DND-41 (cell line): ENCODE results near the gene C5AR2.

Experiments
- ATAC-seq: fragments of 200-7000 bp; cut with Tn5 transposase; 3 replicates; pipeline ENCODE4 v1.9.1; 2021; ENCODE audit warnings: low read depth; ENCODE audit not compliant: insufficient read depth
- DNase-seq: peaks from one replicate; pipeline ENCODE4 v3.0.0-alpha.2; 2020
- H2AFZ ChIP-seq: 2 replicates; pipeline ENCODE4 v1.6.0; 2012; ENCODE audit warnings: low read depth, low read length
- H3K27ac ChIP-seq: 2 replicates; pipeline ENCODE4 v1.5.1; 2012; ENCODE audit warnings: low read length, inconsistent platforms
- H3K27me3 ChIP-seq: fragments of 200-600 bp; sonication (generic); 2 replicates; pipeline ENCODE4 v1.6.0; 2012; ENCODE audit warnings: low read length, mild to moderate bottlenecking, inconsistent platforms; ENCODE audit not compliant: insufficient read depth, poor library complexity
- H3K36me3 ChIP-seq: 2 replicates; pipeline ENCODE4 v1.5.1; 2012; ENCODE audit warnings: low read length, inconsistent platforms; ENCODE audit not compliant: insufficient read depth
- H3K4me1 ChIP-seq: 2 replicates; pipeline ENCODE4 v1.5.1; 2012; ENCODE audit warnings: mild to moderate bottlenecking, low read length; ENCODE audit not compliant: insufficient read depth
- H3K4me2 ChIP-seq: 2 replicates; pipeline ENCODE4 v1.6.0; 2012; ENCODE audit warnings: mild to moderate bottlenecking, moderate library complexity, low read length, inconsistent platforms; ENCODE audit not compliant: insufficient read depth
- H3K4me3 ChIP-seq, 2 experiments: fragments of 200-600 bp in 1 of 2; shearing (Covaris generic) in 1 of 2; 2 replicates each; pipeline ENCODE4 v1.5.1; 2012 to 2016; ENCODE audit warnings: inconsistent platforms in 2 of 2, low read length in 2 of 2, mild to moderate bottlenecking in 2 of 2, low read depth in 1 of 2, moderate library complexity in 1 of 2
- H3K79me2 ChIP-seq: 2 replicates; pipeline ENCODE4 v1.6.0; 2012; ENCODE audit warnings: low read length, inconsistent platforms; ENCODE audit not compliant: insufficient read depth
- H3K9ac ChIP-seq: 2 replicates; pipeline ENCODE4 v1.6.0; 2012; ENCODE audit warnings: low read depth, mild to moderate bottlenecking, inconsistent platforms, low read length, moderate library complexity
- H3K9me3 ChIP-seq: 2 replicates; pipeline ENCODE4 v1.5.1; 2012; ENCODE audit warnings: low read length, moderate library complexity, mild to moderate bottlenecking, inconsistent platforms; ENCODE audit not compliant: insufficient read depth, severe bottlenecking
- H4K20me1 ChIP-seq: 2 replicates; pipeline ENCODE4 v1.6.0; 2012; ENCODE audit warnings: low read length; ENCODE audit not compliant: insufficient read depth
- EZH2 ChIP-seq: IDR thresholded peaks from 3 replicates; pipeline ENCODE4 v1.6.1; 2012; ENCODE audit warnings: borderline replicate concordance, low read depth, mild to moderate bottlenecking, moderate library complexity, low read length, inconsistent platforms; ENCODE audit not compliant: severe bottlenecking
- TF ChIP-seq, protein P1 (sequence below): IDR thresholded peaks from 2 replicates; pipeline ENCODE4 v1.5.1; 2012; ENCODE audit warnings: borderline replicate concordance, low read length, moderate library complexity, mild to moderate bottlenecking; ENCODE audit not compliant: poor library complexity, severe bottlenecking; ENCODE audit errors: extremely low read depth

Gene C5AR2

DNA sequence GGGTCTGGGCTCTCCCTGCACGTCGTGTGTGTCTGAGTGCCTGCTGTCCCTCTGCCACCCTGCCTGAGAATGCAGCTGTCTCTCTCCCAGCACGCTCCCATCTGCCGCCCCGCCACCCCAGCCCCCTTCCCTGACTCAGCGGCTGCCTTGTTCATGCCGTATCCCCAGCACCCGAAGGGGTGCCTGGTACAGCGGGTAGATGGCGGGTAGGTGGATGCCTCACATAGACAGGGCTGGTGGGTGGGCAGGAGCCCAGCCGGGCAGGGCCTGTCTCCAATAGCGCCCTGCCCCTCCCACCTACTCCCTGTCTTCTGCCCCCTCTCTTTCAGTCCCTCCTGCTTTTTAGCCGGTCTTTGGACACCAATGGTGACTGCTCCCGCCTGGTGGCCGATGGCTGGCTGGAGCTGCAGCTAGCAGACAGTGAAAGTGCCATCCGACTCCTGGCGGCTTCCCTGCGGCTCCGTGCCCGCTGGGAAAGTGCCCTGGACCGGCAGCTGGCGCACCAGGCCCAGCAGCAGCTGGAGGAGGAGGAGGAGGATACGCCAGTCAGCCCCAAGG lies 47.5 kb downstream of the C5AR2 start:
- Histone ChIP-seq H3K9me3 (no peaks in the 10 kb centered on the region), H2AFZ (no peak overlapping the region), H3K79me2 (no peaks in the 10 kb centered on the region), H3K4me3 (no peak overlapping the region), H3K9ac (no peak overlapping the region), H3K27ac (no peak overlapping the region), H3K4me2 (no peak overlapping the region), H3K4me1 (no peaks in the 10 kb centered on the region), H3K27me3 (no peaks in the 10 kb centered on the region), H3K36me3 (peaks cover 74% of the 10 kb centered on the region), H4K20me1 (peaks cover 31% of the 10 kb centered on the region)
- no peak for TF ChIP-seq EZH2
- TF ChIP-seq, protein P1, sequence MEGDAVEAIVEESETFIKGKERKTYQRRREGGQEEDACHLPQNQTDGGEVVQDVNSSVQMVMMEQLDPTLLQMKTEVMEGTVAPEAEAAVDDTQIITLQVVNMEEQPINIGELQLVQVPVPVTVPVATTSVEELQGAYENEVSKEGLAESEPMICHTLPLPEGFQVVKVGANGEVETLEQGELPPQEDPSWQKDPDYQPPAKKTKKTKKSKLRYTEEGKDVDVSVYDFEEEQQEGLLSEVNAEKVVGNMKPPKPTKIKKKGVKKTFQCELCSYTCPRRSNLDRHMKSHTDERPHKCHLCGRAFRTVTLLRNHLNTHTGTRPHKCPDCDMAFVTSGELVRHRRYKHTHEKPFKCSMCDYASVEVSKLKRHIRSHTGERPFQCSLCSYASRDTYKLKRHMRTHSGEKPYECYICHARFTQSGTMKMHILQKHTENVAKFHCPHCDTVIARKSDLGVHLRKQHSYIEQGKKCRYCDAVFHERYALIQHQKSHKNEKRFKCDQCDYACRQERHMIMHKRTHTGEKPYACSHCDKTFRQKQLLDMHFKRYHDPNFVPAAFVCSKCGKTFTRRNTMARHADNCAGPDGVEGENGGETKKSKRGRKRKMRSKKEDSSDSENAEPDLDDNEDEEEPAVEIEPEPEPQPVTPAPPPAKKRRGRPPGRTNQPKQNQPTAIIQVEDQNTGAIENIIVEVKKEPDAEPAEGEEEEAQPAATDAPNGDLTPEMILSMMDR: no peak
- ATAC-seq (no peak), DNase-seq (no peak)

DNA sequence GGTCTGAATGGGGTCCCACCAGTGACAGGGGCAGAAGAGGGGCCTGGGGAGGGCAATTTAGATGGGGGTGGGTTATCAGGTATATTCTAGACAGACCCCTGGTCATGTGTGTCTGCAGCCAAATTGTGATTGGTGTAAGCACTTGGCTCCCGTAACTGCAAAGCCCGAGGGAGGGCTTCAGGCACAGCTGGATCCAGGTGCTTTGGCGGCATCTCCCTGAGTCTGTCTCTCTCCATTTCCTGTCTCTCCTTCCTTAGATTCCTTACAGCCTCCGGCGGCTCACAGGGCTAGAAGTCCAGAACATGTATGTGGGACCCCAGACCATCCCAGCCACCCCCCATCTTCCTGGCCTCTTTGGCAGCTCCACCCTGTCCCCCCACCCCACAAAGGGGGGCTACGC lies 48.6 kb downstream of the C5AR2 start:
- Histone ChIP-seq H3K4me3 (no peak overlapping the region), H3K36me3 (peaks cover 63% of the 10 kb centered on the region), H3K27me3 (no peaks in the 10 kb centered on the region), H3K79me2 (no peaks in the 10 kb centered on the region), H2AFZ (no peak overlapping the region), H3K27ac (no peak overlapping the region), H4K20me1 (peaks cover 25% of the 10 kb centered on the region), H3K4me2 (no peak overlapping the region), H3K9me3 (no peaks in the 10 kb centered on the region), H3K4me1 (no peaks in the 10 kb centered on the region), H3K9ac (no peak overlapping the region)
- TF ChIP-seq, protein P1: no peak
- TF ChIP-seq EZH2: no peak
- no peak for ATAC-seq
- no peak for DNase-seq

DNA sequence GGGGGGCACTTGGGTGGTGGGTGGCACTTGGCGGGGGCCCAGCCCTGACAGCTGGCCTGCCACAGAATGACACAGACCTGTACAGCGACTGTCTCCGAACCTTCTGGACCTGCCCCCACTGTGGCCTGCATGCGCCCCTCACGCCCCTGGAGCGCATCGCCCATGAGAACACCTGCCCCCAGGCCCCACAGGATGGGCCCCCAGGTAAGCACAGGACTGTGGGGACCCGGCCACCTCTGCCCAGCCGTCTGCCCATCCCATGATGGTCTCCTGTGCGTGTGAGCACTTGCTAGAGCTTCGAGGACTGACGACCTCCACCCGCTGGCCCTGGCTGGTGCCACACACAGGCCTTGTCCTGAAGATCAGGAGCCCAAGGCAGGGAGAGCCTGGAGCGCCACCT lies 49.1 kb downstream of the C5AR2 start:
- TF ChIP-seq EZH2: no peak
- TF ChIP-seq, protein P1: no peak
- no peak for DNase-seq
- no peak for ATAC-seq
- Histone ChIP-seq H4K20me1 (peaks cover 25% of the 10 kb centered on the region), H3K27me3 (no peaks in the 10 kb centered on the region), H3K79me2 (no peaks in the 10 kb centered on the region), H3K4me1 (no peaks in the 10 kb centered on the region), H3K9me3 (no peaks in the 10 kb centered on the region), H3K9ac (no peak overlapping the region), H2AFZ (no peak overlapping the region), H3K4me3 (no peak overlapping the region), H3K4me2 (no peak overlapping the region), H3K27ac (no peak overlapping the region), H3K36me3 (peaks cover 58% of the 10 kb centered on the region)
